ENCODE measurements around the gene TAF11L2.
"Not testable (repeated sequence)": the region's sequence is repeated elsewhere in the genome, so short reads cannot be mapped to it uniquely, and the experiment has no call there.

DNA sequence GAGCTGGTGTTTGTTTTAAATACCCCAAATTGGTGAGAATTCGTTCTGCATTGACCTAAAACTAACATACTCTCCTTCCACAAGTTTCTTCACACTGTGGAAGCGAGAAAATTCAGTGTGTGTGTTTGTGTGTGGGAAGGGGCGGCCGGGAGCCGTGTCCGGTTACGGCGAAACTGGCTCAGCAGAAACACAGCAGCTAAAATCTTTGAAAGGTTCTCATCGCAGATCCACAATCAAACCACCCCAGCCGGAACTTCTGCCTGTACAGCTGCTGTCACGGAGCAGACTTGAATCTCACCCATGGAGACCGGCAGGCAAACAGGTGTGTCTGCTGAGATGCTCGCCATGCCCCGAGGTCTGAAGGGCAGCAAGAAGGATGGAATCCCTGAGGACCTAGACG, 23.5 kb downstream of the TAF11L2 start, which contains the start of gene TAF11L4:
- TF ChIP-seq POLR2A (IDR thresholded peaks at IDR 0.05): not testable (repeated sequence)
- TF ChIP-seq, protein P1, sequence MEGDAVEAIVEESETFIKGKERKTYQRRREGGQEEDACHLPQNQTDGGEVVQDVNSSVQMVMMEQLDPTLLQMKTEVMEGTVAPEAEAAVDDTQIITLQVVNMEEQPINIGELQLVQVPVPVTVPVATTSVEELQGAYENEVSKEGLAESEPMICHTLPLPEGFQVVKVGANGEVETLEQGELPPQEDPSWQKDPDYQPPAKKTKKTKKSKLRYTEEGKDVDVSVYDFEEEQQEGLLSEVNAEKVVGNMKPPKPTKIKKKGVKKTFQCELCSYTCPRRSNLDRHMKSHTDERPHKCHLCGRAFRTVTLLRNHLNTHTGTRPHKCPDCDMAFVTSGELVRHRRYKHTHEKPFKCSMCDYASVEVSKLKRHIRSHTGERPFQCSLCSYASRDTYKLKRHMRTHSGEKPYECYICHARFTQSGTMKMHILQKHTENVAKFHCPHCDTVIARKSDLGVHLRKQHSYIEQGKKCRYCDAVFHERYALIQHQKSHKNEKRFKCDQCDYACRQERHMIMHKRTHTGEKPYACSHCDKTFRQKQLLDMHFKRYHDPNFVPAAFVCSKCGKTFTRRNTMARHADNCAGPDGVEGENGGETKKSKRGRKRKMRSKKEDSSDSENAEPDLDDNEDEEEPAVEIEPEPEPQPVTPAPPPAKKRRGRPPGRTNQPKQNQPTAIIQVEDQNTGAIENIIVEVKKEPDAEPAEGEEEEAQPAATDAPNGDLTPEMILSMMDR (IDR thresholded peaks at IDR 0.05): not testable (repeated sequence)

All from stomach (tissue), 4 donors.